Fibroblast of skin of right biceps (primary cell): ENCODE results near the gene TMEM72.

Experiments
- DNase-seq: peaks from one replicate; pipeline ENCODE4 v3.0.0-alpha.2; 2013

Gene TMEM72

GRCh38 chr10:44921061-44921460, 9.9 kb downstream of the TMEM72 start:
- no peak for DNase-seq

GRCh38 chr10:44921506-44921905, 10.4 kb downstream of the TMEM72 start:
- DNase-seq, result no peak

DNA sequence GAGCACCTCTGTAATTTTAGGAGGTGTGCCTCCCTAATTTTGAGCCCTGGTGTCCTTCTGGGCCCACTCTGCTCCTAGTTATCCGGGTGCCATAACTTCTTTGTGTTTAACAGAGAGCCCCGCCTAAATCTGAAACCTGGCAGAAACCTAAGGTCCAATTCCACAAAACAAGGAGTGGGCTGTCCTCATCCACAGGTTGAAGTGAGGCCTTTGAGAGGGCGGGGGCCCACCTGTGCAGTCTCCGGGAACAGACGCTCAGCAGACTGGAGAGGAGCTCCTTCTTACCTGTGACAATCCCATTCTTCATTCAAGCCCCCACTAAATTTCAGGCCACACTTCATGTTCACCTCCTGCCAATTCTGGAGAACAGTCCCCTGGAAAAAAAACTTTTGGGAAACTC, 10.9 kb downstream of the TMEM72 start:
- DNase-seq, result no peak

DNA sequence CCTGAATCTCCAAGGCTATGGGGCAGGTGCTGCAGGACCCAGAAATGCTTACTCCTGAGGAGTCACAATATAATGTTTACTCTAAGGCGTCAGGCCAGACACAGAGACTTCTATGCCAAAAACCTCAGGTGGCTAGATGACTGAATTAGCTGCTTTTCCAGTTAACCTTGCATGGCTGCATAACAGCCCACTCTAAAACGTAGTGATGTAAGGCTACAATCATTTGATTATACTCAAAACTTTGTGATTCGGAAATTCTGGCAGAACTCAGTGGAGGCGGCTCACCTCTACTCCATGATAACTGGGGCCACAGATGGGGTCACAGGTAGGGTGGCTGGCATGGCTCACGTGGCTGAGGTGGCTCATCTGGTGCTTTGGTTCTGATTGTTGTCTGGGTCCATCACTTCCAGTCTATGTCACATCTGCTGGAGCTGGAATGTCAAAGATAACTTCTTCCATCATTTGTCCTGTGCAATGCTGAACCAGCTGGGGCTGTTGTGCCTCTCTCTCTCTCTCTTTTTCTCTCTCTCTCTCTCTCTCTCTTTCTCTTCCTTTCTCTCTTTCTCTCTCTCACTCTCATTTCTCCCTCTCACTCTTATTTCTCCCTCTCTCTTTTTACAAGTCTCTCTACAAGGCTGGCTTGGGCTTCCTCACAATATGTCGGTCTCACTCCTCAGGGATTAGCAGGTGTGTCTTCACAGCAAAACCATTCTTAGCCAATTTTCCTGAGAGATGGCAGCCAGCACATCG, 11.8 kb downstream of the TMEM72 start:
- no peak for DNase-seq

GRCh38 chr10:44923611-44924010, 12.5 kb downstream of the TMEM72 start:
- DNase-seq, result no peak

GRCh38 chr10:44924261-44925040, 13.3 kb downstream of the TMEM72 start:
- DNase-seq, result no peak

DNA sequence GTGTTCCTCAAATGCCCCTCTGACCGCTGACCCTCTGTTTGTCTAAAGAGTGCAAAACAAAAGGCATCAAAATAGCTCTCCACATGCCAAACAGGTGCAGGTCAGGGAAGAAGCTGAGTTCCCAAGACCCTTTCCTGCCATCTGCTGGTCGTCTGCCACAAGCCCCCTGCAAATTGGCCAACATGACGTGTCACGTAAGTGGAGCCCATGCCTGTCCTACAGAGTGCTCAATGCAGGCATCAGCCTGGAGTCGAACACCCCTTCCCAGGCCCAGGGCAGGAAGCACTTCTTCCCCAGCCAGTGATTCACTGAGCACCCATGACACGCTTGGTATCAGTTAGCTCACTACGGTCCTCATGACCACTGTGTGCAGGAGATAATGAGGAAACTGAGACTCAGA, 14.1 kb downstream of the TMEM72 start:
- peak; percentile 15 for DNase-seq

GRCh38 chr10:44925811-44926750, 14.9 kb downstream of the TMEM72 start:
- DNase-seq, result no peak

GRCh38 chr10:44926751-44927351, 15.7 kb downstream of the TMEM72 start:
- no peak for DNase-seq

DNA sequence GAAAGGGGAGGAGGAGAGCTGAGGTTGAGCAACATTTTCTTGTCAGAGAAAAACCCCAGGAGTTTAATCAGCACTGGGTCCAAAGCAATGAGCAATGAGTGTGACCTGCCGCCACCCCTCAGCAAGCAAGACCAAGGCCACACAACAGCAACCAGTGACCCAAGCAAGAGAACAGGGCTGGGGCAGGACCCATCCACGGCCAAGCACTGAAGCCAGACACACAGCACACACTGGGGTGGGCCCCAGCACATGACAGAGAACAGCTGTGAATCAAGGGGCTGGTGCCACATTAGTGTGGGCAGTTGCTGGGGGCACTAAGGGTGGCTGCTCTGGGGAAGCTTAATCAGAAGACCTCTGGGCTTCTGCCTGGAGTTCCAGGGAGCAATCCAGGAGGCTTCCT, 16.2 kb downstream of the TMEM72 start:
- DNase-seq, result no peak

GRCh38 chr10:44928462-44928861, 17.3 kb downstream of the TMEM72 start:
- no peak for DNase-seq

DNA sequence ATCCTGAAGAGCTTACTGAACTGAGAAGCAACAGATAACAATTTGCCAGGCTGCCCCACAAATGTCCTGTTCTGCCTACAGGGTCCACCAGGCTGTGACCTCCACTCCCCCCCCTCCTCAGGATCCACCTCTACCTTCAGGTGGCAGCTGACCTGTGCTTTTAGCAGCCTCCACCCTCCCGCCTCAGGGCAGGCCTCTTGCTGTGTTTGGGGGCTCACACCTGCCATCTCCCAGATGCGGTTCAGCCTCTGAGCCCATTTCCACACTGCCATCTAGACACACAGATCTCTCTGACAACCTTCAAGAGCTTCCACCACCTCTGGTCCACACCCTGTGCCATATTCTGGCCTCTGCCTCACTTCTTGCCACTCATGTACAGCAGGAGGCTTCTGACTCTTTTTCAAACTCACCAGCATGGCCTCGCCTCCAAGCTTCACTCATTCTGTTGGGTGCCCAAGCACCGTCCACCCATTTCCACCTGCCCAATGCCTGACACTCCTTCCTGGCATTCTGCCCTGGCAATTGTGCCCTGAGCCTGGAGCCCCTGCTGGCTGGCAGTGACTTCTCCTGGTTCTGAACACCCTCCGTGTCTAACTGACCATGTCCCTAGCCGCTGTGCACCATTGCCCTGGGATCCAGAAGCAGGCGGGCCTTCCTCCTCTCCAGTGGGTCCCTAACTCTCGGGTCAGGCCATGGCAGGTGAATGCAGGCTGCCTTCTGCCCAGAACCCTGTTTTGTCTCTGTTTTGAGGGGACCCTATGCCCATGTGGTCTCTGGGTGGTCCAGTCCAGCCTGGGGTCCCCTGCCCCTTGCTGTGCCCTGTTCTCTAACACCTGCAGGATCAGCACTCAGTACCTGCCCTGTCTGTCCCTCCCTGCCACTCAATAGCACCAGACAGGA, 18.5 kb downstream of the TMEM72 start:
- DNase-seq, result no peak

GRCh38 chr10:44930904-44931620, 19.9 kb downstream of the TMEM72 start:
- DNase-seq, result no peak

GRCh38 chr10:44931621-44932516, 20.7 kb downstream of the TMEM72 start:
- no peak for DNase-seq

- peak; percentile 68 for DNase-seq
These were observed 21.6 kb downstream of the TMEM72 start for GRCh38 chr10:44932517-44933450.

DNA sequence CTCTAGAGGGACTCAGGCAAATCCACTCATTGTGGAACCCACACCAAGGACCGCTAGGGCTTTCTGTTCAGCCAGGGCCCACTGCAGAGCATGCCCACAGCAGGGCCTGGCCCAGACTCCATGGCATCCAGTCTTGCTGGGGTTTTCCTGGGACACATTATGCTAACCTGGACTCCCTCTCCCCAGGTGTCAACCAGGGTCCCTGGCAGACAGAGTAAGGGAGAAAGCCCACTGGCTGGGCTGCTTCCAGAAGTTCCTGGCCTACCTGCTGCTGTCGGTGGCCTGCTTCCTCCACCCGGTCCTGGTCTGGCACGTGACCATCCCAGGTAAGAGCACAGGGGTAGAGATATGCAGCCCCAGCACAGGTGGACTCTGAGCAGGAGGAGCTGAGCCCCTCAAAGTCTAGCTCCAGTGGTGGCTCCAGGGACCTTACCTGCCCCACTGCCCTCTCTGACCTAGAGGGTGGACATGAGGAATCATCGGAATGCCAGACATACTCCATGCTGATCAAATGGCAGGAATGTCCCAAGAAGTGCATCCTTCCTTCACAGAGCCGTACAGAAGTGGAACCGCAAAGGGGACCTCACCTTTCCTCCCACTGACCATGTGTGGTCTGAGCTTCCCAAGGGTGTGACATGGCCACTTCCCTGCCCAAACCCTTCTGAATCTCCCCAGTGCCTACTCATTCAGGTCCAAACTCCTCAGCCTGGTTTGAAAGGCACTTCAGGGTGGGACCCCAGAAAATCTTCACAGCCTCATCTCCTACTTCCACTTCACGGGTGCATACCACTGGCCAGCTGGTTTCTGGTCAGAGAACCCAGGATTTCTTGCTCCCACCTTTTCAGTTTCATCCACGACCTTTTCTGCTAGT, 22.5 kb downstream of the TMEM72 start:
- DNase-seq, result no peak

DNA sequence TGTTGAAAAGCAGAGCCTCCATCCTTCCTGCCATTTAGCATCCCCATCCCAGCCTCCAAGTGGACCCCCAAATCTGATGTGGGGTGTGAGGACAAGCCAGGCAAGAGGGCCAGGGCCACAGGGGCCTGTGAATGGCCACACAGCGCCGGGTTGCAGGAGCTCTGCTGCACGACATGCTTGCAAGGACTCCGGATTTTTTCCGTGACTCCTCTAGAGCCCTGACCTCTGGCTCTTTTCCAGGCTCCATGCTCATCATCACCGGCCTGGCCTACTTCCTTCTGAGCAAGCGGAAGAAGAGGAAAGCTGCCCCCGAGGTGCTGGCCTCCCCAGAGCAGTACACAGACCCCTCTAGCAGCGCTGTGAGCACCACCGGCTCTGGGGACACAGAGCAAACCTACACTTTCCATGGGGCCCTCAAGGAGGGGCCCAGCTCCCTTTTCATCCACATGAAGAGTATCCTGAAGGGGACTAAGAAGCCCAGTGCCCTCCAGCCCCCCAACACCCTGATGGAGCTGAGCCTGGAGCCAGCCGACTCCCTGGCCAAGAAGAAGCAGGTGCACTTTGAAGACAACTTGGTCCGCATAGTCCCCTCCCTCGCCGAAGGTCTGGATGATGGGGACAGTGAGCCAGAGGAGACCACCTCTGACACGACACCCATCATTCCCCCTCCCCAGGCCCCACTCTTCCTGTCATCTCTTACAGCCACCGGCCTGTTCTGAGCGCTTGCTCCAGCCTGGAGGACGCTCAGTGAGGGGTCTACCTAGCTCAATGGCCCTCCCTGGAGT, 23.5 kb downstream of the TMEM72 start:
- DNase-seq, result no peak
